Pancreas (tissue), 10 donors: Measurements from ENCODE around the gene MCC. TPM values are rescaled to one million over a fixed set of nuclear protein-coding genes. Genes with fewer than 3 reads are reported as not detected.

Source experiments
- ATAC-seq, 4 donors: fragments of 200-7000 bp; cut with Tn5 transposase; one replicate each; pipeline versions ENCODE4 v1.8.0 to v1.9.1; 2020; ENCODE audit warnings: mild to moderate bottlenecking in 4 of 4, moderate library complexity in 4 of 4
- DNase-seq, 6 donors: peaks; one replicate each; pipeline ENCODE4 v3.0.0-alpha.2; 2020
- FAIRE-seq: peaks from 2 replicates; lab custom pipeline; 2012; peaks lifted over from hg19 to GRCh38; lab: Jason Lieb, UNC
- H3K27ac ChIP-seq, 4 donors: fragments of 200-600 bp; sonication (generic); 1 replicate in 3 of 4; 2 replicates in 1 of 4; pipeline versions ENCODE4 v1.5.0 to v1.8.0; 2020
- H3K27me3 ChIP-seq, 4 donors: fragments of 200-600 bp; one replicate each; pipeline ENCODE4 v1.8.0; 2021
- H3K36me3 ChIP-seq, 3 donors: fragments of 200-600 bp; sonication (generic) in 1 of 3; one replicate each; pipeline versions ENCODE4 v1.5.0 to v1.8.0; 2020 to 2021
- H3K4me1 ChIP-seq, 3 donors: fragments of 200-600 bp; one replicate each; pipeline ENCODE4 v1.8.0; 2021
- H3K4me3 ChIP-seq, 4 donors: fragments of 200-600 bp; sonication (generic) in 2 of 4; one replicate each; pipeline versions ENCODE4 v1.5.0 to v1.8.0; 2020 to 2021
- H3K9me3 ChIP-seq, 4 donors: fragments of 200-600 bp; one replicate each; pipeline ENCODE4 v1.8.0; 2021
- WGBS, 2 donors: extraction: QIAGEN DNeasy Blood & Tissue Kit; methylation state at CpG; one replicate each; pipeline ENCODE4 v1.1.7; 2013; 5-methylcytosine and 5-hydroxymethylcytosine counted together
- intact Hi-C, 3 donors: fragments of 100-400 bp; cut with DNase I; formaldehyde crosslinking; loops; one replicate each; pipeline versions ENCODE4 v1.11.1 to v1.14.2; 2022
- polyA plus RNA-seq, 2 donors: library from polyadenylated mRNA; stranded (reverse); fragments of 200-250 nt; gene quantifications; one replicate each; pipeline ENCODE4 v1.2.3, GENCODE V29; 2013
- total RNA-seq, 6 donors: library from RNA; stranded (reverse); fragmentation: NEBNext Ultra II Directional in 4 of 6; extraction: Animal tissue kit (Norgen Biotek cat#: 25700) in 4 of 6; gene quantifications; one replicate each; pipeline versions ENCODE4 v1.2.1 to v1.2.4, GENCODE V29; 2021 to 2023
- TF ChIP-seq, protein P1 (sequence below), 4 donors: fragments of 200-600 bp; sonication (generic) in 3 of 4; IDR thresholded peaks; one replicate each; pipeline versions ENCODE4 v1.5.0 to v1.8.0; 2021; ENCODE audit warnings: antibody characterized with exemption in 4 of 4
- donor health status: healthy with polysubstance abuse.
- donor health status: DM: no; HTN: no; CAD: no; lungs with moderate emphysema.
- donor health status: DM: no; HTN: no; CAD: no.
- donor health status: control.
- donor health status: control.
- donor health status: Bipolar disorder and iron deficiency.
- donor health status: DM: yes; HTN: yes; CAD: no.
- donor health status: DM: no; HTN: no; CAD: no.
- donor health status: DM: no; HTN: no; CAD: no.
- donor health status: DM: yes; HTN: yes; CAD: no.

MCC gene
- total and polyA plus RNA-seq, 8 donors = 1.3 to 8.3 (median 4.0) TPM

DNA sequence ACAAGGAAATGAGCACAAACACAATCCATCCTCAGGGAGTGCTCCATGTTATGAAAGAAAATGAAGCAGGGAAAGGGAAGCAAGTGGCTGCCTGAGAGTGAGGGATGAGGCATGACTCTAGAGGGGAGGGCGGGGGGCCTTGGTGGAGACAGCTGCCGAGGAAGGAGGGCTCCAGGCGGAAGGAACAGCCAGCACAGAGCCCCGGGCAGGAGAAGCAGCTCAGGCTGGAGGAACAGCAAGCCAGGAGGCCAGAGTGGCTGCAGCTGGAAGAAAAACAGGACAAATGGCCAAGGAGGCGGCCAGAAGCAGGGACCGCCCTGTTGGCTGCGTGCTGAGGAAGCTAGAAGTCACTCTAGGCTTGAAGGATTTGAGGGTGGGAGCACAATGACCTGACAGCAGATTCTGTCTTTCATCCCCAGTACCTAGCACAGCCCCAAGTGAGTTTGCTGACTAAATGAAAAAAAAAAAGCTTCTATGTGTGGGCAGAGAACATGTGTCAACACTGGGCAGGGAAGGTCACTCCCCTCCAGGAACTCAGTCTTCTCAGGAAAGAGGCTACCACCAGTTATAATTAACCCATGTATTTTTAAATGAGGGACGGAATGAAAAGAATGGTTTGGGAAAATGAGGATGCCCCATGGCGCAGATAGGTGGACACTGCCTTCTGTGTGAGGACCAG lies 368.9 kb downstream of the MCC start:
- H3K4me3 ChIP-seq = no peak overlapping the region
- H3K27me3 ChIP-seq = no peaks in the 10 kb centered on the region
- no peak overlapping the region for H3K27ac ChIP-seq
- ATAC-seq = peak in 3 of 4 donors; percentile 40 to 47 (median 42)
- H3K4me1 ChIP-seq = peaks cover 0 to 7% (median 6%) of the 10 kb centered on the region in 3 donors
- no peaks in the 10 kb centered on the region for H3K36me3 ChIP-seq
- TF ChIP-seq, protein P1, sequence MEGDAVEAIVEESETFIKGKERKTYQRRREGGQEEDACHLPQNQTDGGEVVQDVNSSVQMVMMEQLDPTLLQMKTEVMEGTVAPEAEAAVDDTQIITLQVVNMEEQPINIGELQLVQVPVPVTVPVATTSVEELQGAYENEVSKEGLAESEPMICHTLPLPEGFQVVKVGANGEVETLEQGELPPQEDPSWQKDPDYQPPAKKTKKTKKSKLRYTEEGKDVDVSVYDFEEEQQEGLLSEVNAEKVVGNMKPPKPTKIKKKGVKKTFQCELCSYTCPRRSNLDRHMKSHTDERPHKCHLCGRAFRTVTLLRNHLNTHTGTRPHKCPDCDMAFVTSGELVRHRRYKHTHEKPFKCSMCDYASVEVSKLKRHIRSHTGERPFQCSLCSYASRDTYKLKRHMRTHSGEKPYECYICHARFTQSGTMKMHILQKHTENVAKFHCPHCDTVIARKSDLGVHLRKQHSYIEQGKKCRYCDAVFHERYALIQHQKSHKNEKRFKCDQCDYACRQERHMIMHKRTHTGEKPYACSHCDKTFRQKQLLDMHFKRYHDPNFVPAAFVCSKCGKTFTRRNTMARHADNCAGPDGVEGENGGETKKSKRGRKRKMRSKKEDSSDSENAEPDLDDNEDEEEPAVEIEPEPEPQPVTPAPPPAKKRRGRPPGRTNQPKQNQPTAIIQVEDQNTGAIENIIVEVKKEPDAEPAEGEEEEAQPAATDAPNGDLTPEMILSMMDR (IDR thresholded peaks at IDR 0.05) = no peak
- intact Hi-C loops = no loop called here
- peak in 1 of 6 donors; percentile 8 for DNase-seq
- no peaks in the 10 kb centered on the region for H3K9me3 ChIP-seq
- no peak for FAIRE-seq
- WGBS, 2 donors = 75 to 78% methylated on average over 9 of the region's 9 CpGs

GRCh38 chr5:113118765-113119164 lies 369.5 kb downstream of the MCC start:
- DNase-seq (no peak), FAIRE-seq (no peak), ATAC-seq (peak in 1 of 4 donors; percentile 19)
- Histone ChIP-seq H3K27ac (no peak overlapping the region), H3K4me1 (peaks cover 0 to under 1% (median 0%) of the 10 kb centered on the region in 3 donors), H3K4me3 (no peak overlapping the region), H3K9me3 (no peaks in the 10 kb centered on the region), H3K27me3 (no peaks in the 10 kb centered on the region), H3K36me3 (no peaks in the 10 kb centered on the region)
- TF ChIP-seq, protein P1 (IDR thresholded peaks at IDR 0.05) = no peak
- WGBS, 2 donors = 53 to 54% methylated on average over 7 of the region's 7 CpGs
- intact Hi-C loops = no loop called here

GRCh38 chr5:113118298-113118697 lies 370.0 kb downstream of the MCC start:
- no peaks in the 10 kb centered on the region for H3K27me3 ChIP-seq
- 58 to 62% methylated on average over 3 of the region's 3 CpGs for WGBS, 2 donors
- intact Hi-C loops = no loop called here
- H3K9me3 ChIP-seq = no peaks in the 10 kb centered on the region
- no peak overlapping the region for H3K27ac ChIP-seq
- no peak for FAIRE-seq
- H3K4me1 ChIP-seq = no peaks in the 10 kb centered on the region
- peak in 2 of 4 donors; percentile 8 to 32 for ATAC-seq
- no peaks in the 10 kb centered on the region for H3K36me3 ChIP-seq
- TF ChIP-seq, protein P1 (IDR thresholded peaks at IDR 0.05) = no peak
- DNase-seq = no peak
- no peak overlapping the region for H3K4me3 ChIP-seq

- Histone ChIP-seq H3K27ac (no peak overlapping the region), H3K4me3 (no peak overlapping the region), H3K9me3 (no peaks in the 10 kb centered on the region), H3K27me3 (no peaks in the 10 kb centered on the region), H3K4me1 (no peaks in the 10 kb centered on the region), H3K36me3 (no peaks in the 10 kb centered on the region)
- FAIRE-seq (no peak), DNase-seq (no peak), ATAC-seq (no peak)
- 76 to 81% methylated on average over 4 of the region's 4 CpGs for WGBS, 2 donors
- intact Hi-C loops = no loop called here
- TF ChIP-seq, protein P1 (IDR thresholded peaks at IDR 0.05) = no peak
These were observed 370.6 kb downstream of the MCC start for GRCh38 chr5:113117543-113118115.

DNA sequence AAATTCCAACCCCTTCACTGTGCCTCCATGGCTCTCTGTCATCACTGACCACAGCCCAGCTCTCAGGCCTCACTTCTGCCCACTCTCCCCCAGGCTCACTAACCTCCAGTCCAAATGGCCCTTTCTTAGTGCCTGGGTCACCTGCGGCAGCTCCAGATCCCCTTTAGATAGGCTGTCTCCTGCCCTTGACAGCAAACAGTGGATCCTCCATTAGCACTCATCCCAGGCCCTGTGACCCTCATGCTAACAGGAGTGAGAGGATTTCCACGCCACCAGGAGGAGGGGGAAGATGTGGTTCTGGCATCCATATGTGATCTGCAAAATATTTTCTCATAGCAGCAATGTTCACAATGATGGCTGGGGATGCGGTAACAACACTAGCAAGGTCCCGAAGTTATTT lies 372.3 kb downstream of the MCC start:
- no peak for DNase-seq
- Histone ChIP-seq H3K27ac (no peak overlapping the region), H3K9me3 (no peaks in the 10 kb centered on the region), H3K4me3 (no peak overlapping the region), H3K27me3 (no peaks in the 10 kb centered on the region), H3K36me3 (no peaks in the 10 kb centered on the region), H3K4me1 (no peaks in the 10 kb centered on the region)
- no peak for ATAC-seq
- TF ChIP-seq, protein P1 (IDR thresholded peaks at IDR 0.05) = no peak
- intact Hi-C loops = no loop called here
- 81 to 86% methylated on average over 4 of the region's 4 CpGs for WGBS, 2 donors
- FAIRE-seq = no peak
